Keratinocyte (primary cell): Measurements from ENCODE around the gene RIC8A. TPM values are rescaled to one million over a fixed set of nuclear protein-coding genes. Genes with fewer than 3 reads are reported as not detected.

Experiments used
- DNase-seq: peaks from one replicate; pipeline ENCODE4 v3.0.0-alpha.2; 2011; ENCODE audit warnings: low read depth, missing footprints, low spot score
- FAIRE-seq: peaks from 2 replicates; lab custom pipeline; 2011; peaks lifted over from hg19 to GRCh38; lab: Jason Lieb, UNC
- H2AFZ ChIP-seq: 2 replicates; pipeline ENCODE4 v1.6.0; 2012; ENCODE audit warnings: low read length, control low read depth, inconsistent platforms; ENCODE audit not compliant: control insufficient read depth
- H3K27ac ChIP-seq: 2 replicates; pipeline ENCODE4 v1.5.1; 2011; ENCODE audit warnings: low read length; ENCODE audit not compliant: control insufficient read depth, insufficient read depth
- H3K27me3 ChIP-seq: 3 replicates; pipeline ENCODE4 v1.6.0; 2011; ENCODE audit warnings: low read length; ENCODE audit not compliant: control insufficient read depth, insufficient read depth; ENCODE audit errors: extremely low read depth
- H3K36me3 ChIP-seq, 2 experiments: 2 replicates in 1 of 2; 3 replicates in 1 of 2; pipeline ENCODE4 v1.5.1; 2011; ENCODE audit warnings: low read length in 2 of 2, mild to moderate bottlenecking in 1 of 2; ENCODE audit not compliant: control insufficient read depth in 2 of 2, insufficient read depth in 2 of 2; ENCODE audit errors: extremely low read depth in 1 of 2
- H3K4me1 ChIP-seq: 3 replicates; pipeline ENCODE4 v1.5.1; 2011; ENCODE audit warnings: low read length; ENCODE audit not compliant: control insufficient read depth, insufficient read depth; ENCODE audit errors: extremely low read depth
- H3K4me2 ChIP-seq: 3 replicates; pipeline ENCODE4 v1.6.0; 2011; ENCODE audit warnings: low read depth, low read length; ENCODE audit not compliant: control insufficient read depth, insufficient read depth; ENCODE audit errors: extremely low read depth
- H3K4me3 ChIP-seq, 3 experiments: fragments of 200-600 bp in 1 of 3; sonication (generic) in 1 of 3; 2 replicates in 2 of 3; 3 replicates in 1 of 3; pipeline ENCODE4 v1.5.1; 2011 to 2016; ENCODE audit warnings: low read length in 3 of 3, mild to moderate bottlenecking in 3 of 3, control low read depth in 2 of 3, inconsistent platforms in 1 of 3, low read depth in 1 of 3, mixed read lengths in 1 of 3, mixed run types in 1 of 3, moderate library complexity in 1 of 3; ENCODE audit not compliant: control insufficient read depth in 2 of 3, insufficient read depth in 2 of 3; ENCODE audit errors: extremely low read depth in 1 of 3
- H3K79me2 ChIP-seq: 2 replicates; pipeline ENCODE4 v1.6.0; 2012; ENCODE audit warnings: low read length; ENCODE audit not compliant: control insufficient read depth, insufficient read depth
- H3K9ac ChIP-seq: 3 replicates; pipeline ENCODE4 v1.6.0; 2011; ENCODE audit warnings: low read length; ENCODE audit not compliant: control insufficient read depth, insufficient read depth; ENCODE audit errors: extremely low read depth
- H3K9me1 ChIP-seq: 3 replicates; pipeline ENCODE4 v1.6.0; 2011; ENCODE audit warnings: low read length; ENCODE audit not compliant: control insufficient read depth, insufficient read depth; ENCODE audit errors: extremely low read depth
- H3K9me3 ChIP-seq: 2 replicates; pipeline ENCODE4 v1.5.1; 2012; ENCODE audit warnings: low read depth, low read length; ENCODE audit not compliant: control insufficient read depth
- H4K20me1 ChIP-seq: 3 replicates; pipeline ENCODE4 v1.6.0; 2011; ENCODE audit warnings: low read length; ENCODE audit not compliant: control insufficient read depth, insufficient read depth; ENCODE audit errors: extremely low read depth
- CTCF ChIP-seq, 3 experiments: IDR thresholded peaks in 1 of 3; conservative IDR thresholded peaks in 1 of 3; optimal IDR thresholded peaks in 1 of 3; 2 replicates in 2 of 3; 3 replicates in 1 of 3; pipeline versions ENCODE3 to v1.5.1; 2011; ENCODE audit warnings: low read length in 3 of 3, mild to moderate bottlenecking in 3 of 3, moderate library complexity in 2 of 3, control low read depth in 1 of 3, inconsistent platforms in 1 of 3; ENCODE audit not compliant: insufficient read depth in 2 of 3; ENCODE audit errors: extremely low read depth in 1 of 3
- EZH2 ChIP-seq: IDR thresholded peaks from one replicate; pipeline ENCODE4 v1.6.1; 2012; ENCODE audit warnings: inconsistent platforms, mild to moderate bottlenecking, low read length, moderate library complexity
- dilution Hi-C: fragments of 300-500 bp; cut with MboI; formaldehyde crosslinking; loops from one replicate; pipeline ENCODE4 v1.7.0; 2020; ENCODE audit warnings: low sequenced_read_pairs; ENCODE audit not compliant: extremely low pct_ligation_motif_present
- polyA plus RNA-seq, 5 experiments: library from polyadenylated mRNA; depleted of rRNA in 3 of 5; stranded (reverse) in 3 of 5; stranded (forward) in 1 of 5; unstranded in 1 of 5; fragments of >200 nt; gene quantifications; 1 replicate in 1 of 5; 2 replicates in 3 of 5; 3 replicates in 1 of 5; pipeline versions ENCODE4 v1.2.1 to v1.2.3, GENCODE V29; 2011 to 2012; ENCODE audit warnings: missing spikeins in 2 of 5, low read depth in 1 of 5, low replicate concordance in 1 of 5

The RIC8A gene
- polyA plus RNA-seq, 1 donor (not counting 4 experiments of a cell fraction or from before 2014, with no cell fraction given), result 120 TPM

GRCh38 chr11:199782-200181, 7.7 kb upstream of the RIC8A start:
- Histone ChIP-seq H3K4me1 (no peaks in the 10 kb centered on the region), H4K20me1 (no peaks in the 10 kb centered on the region), H3K9me3 (no peaks in the 10 kb centered on the region), H3K79me2 (peaks cover 14% of the 10 kb centered on the region), H3K9ac (no peak overlapping the region), H3K36me3 (peaks cover 12 to 19% of the 10 kb centered on the region in 2 experiments), H3K4me2 (no peak overlapping the region), H3K27ac (no peak overlapping the region), H3K27me3 (no peaks in the 10 kb centered on the region), H3K9me1 (no peaks in the 10 kb centered on the region), H2AFZ (no peak overlapping the region), H3K4me3 (no peak overlapping the region)
- no peak for TF ChIP-seq CTCF (optimal IDR thresholded peaks at IDR 0.05 in 1 of 3, IDR thresholded peaks at IDR 0.05 in 1 of 3, conservative IDR thresholded peaks at IDR 0.05 in 1 of 3; ENCODE audit: extremely low read depth in 1 of 3, insufficient read depth in 2 of 3, low read length in 3 of 3)
- no peak for TF ChIP-seq EZH2
- FAIRE-seq, result no peak
- DNase-seq, result no peak
- dilution Hi-C loops, result no loop called here

GRCh38 chr11:200224-201003, 7.1 kb upstream of the RIC8A start:
- dilution Hi-C loops, result no loop called here
- no peaks in the 10 kb centered on the region for H3K4me1 ChIP-seq
- no peak overlapping the region for H3K27ac ChIP-seq
- H3K4me3 ChIP-seq, result no peak overlapping the region
- TF ChIP-seq CTCF (optimal IDR thresholded peaks at IDR 0.05 in 1 of 3, IDR thresholded peaks at IDR 0.05 in 1 of 3, conservative IDR thresholded peaks at IDR 0.05 in 1 of 3; ENCODE audit: extremely low read depth in 1 of 3, insufficient read depth in 2 of 3, low read length in 3 of 3) (no peak), EZH2 (no peak)
- H3K4me2 ChIP-seq, result no peak overlapping the region
- no peaks in the 10 kb centered on the region for H3K27me3 ChIP-seq
- FAIRE-seq, result no peak
- H3K9ac ChIP-seq, result no peak overlapping the region
- no peak overlapping the region for H2AFZ ChIP-seq
- H4K20me1 ChIP-seq, result peaks cover under 1% of the 10 kb centered on the region
- H3K79me2 ChIP-seq, result peaks cover 20% of the 10 kb centered on the region
- no peaks in the 10 kb centered on the region for H3K9me1 ChIP-seq
- H3K9me3 ChIP-seq, result no peaks in the 10 kb centered on the region
- H3K36me3 ChIP-seq, result peaks cover 19 to 25% of the 10 kb centered on the region in 2 experiments
- DNase-seq, result no peak
